Brain microvascular endothelial cell (primary cell): ENCODE results near the gene SLC26A11.
"Not testable (repeated sequence)": the region's sequence is repeated elsewhere in the genome, so short reads cannot be mapped to it uniquely, and the experiment has no call there.

Source experiments
- DNase-seq: peaks from one replicate; pipeline ENCODE4 v3.0.0-alpha.2; 2020
- H3K27ac ChIP-seq: fragments of 250-450 bp; sonication (Bioruptor Pico); 2 replicates; pipeline ENCODE4 v1.5.1; 2020; ENCODE audit warnings: mild to moderate bottlenecking, moderate library complexity
- H3K27me3 ChIP-seq: fragments of 250-450 bp; sonication (Bioruptor Pico); replicated peaks from 2 replicates; pipeline ENCODE4 v1.5.1; 2020; ENCODE audit warnings: mild to moderate bottlenecking
- H3K36me3 ChIP-seq: fragments of 250-450 bp; sonication (Bioruptor Pico); replicated peaks from 2 replicates; pipeline ENCODE4 v1.5.1; 2020; ENCODE audit warnings: mild to moderate bottlenecking
- H3K4me3 ChIP-seq: 2 replicates; pipeline ENCODE4 v1.5.1; 2011; ENCODE audit warnings: low read depth, mild to moderate bottlenecking, control low read depth, low read length, moderate library complexity
- CTCF ChIP-seq: IDR thresholded peaks from 2 replicates; pipeline ENCODE4 v1.5.1; 2011; ENCODE audit warnings: low read depth, mild to moderate bottlenecking, moderate library complexity, low read length, control low read depth, inconsistent platforms; ENCODE audit errors: missing control alignments
- in situ Hi-C: cut with HindIII; loops from 2 replicates; pipeline ENCODE4 v1.10.0; 2017; ENCODE audit warnings: low sequenced_read_pairs, low pct_ligation_motif_present

The SLC26A11 gene

GRCh38 chr17:80294653-80295052 is 74.4 kb downstream of the SLC26A11 start:
- Histone ChIP-seq H3K36me3 (peaks cover 61% of the 10 kb centered on the region), H3K27me3 (no peaks in the 10 kb centered on the region), H3K4me3 (no peak overlapping the region), H3K27ac (no peak overlapping the region)
- in situ Hi-C loops = no loop called here
- TF ChIP-seq CTCF = no peak
- no peak for DNase-seq

DNA sequence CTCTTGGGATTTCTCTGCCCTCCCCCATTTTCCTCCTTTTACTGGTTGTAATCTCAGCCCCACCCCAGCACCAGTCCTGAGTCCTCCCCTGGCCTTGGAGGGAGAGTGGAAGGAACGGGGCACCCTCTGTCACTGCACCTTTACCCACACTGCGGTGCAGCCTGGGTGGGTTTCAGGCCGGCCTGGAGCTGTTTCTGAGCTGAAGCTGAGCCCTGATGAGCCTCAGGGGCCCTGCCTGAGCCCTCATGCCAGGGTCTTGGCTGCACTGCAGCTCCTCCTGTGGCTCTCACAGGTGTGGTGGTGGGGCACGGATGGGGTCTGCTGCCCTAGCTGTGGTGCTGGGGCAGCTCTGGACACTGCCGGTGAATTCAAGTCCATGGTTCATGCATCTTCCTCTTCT is 74.9 kb downstream of the SLC26A11 start:
- no peak for DNase-seq
- H3K36me3 ChIP-seq = peaks cover 59% of the 10 kb centered on the region
- TF ChIP-seq CTCF = no peak
- no peaks in the 10 kb centered on the region for H3K27me3 ChIP-seq
- no peak overlapping the region for H3K27ac ChIP-seq
- in situ Hi-C loops = no loop called here
- no peak overlapping the region for H3K4me3 ChIP-seq

DNA sequence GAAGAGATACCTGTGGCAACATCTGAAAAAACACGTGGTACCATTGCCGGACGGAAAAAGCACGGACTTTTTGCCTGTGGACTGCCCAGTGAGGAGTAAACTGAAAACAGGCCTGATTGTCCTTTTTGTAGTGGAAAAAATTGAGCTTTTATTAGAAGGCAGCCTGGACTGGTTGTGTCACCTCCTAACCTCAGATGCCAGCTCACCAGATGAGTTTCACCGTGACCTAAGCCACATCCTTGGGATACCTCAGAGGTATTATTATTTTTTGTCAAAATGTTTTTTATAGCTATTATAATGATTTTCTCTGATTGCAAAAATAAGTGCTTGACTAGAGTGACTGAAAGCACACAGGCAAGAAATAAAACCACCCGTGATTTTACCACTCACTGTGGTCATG is 75.3 kb downstream of the SLC26A11 start:
- in situ Hi-C loops = no loop called here
- H3K27me3 ChIP-seq = no peaks in the 10 kb centered on the region
- DNase-seq = no peak
- peaks cover 61% of the 10 kb centered on the region for H3K36me3 ChIP-seq
- no peak for TF ChIP-seq CTCF
- no peak overlapping the region for H3K27ac ChIP-seq
- H3K4me3 ChIP-seq = no peak overlapping the region

GRCh38 chr17:80296221-80296620 is 76.0 kb downstream of the SLC26A11 start:
- no peak for TF ChIP-seq CTCF
- DNase-seq = no peak
- Histone ChIP-seq H3K27ac (no peak overlapping the region), H3K36me3 (peaks cover 65% of the 10 kb centered on the region), H3K4me3 (no peak overlapping the region), H3K27me3 (no peaks in the 10 kb centered on the region)
- in situ Hi-C loops = no loop called here

DNA sequence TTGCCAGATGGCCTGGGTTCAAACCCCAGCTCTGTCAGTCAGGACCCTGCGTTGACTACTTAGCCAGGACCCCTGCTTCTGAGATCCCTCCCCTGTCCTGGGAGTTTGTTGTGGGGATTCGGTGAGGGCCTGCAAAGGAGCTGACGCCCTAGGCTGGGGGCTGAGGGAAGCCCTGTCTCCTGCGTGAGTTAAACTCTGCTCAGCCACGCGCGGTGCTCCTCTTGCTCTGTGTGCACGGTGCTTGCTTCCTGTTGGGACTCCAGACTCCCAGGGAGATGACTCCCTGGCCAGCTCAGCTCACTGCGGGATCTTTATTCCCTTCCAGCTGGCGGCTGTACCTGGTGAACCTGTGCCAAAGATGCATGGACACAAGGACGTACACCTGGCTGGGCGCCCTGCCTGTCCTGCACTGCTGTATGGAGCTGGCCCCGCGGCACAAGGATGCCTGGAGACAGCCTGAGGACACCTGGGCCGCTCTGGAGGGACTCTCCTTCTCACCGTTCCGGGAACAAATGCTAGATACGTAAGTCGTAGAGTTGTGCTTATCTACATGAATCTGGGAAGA is 77.9 kb downstream of the SLC26A11 start:
- no peak overlapping the region for H3K4me3 ChIP-seq
- no peak for TF ChIP-seq CTCF
- in situ Hi-C loops = no loop called here
- H3K27me3 ChIP-seq = no peaks in the 10 kb centered on the region
- H3K27ac ChIP-seq = no peak overlapping the region
- no peak for DNase-seq
- H3K36me3 ChIP-seq = peaks cover 50% of the 10 kb centered on the region

DNA sequence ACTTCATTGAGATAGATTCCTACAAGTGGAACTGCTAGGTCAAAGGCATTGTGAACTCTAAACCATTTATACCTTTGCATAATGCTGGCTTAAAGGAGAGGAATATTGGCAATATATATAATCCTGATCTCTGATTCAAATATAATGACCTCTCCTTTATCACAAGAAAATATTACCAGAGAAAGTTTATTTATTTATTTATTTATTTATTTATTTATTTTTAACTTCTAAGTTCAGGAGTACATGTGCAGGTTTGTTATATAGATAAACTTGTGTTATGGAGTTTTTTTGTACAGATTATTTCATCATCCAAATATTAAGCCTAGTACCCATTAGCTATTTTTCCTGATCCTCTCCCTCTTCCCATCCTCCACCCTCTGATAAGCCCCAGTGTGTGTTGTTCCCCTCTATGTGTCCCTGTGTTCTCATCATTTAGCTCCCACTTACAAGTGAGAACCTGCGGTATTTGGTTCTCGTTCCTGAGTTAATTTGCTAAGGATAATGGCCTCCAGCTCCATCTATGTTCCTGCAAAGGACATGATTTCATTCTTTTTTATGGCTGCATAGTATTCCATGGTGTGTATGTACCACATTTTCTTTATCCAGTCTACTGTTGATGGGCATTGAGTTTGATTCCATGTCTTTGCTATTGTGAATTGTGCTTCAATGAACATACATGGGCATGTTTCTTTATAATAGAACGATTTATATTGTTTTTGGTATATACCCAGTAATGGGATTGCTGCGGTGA is 79.3 kb downstream of the SLC26A11 start:
- H3K4me3 ChIP-seq, H3K27ac ChIP-seq, in situ Hi-C loops, DNase-seq, H3K27me3 ChIP-seq: not testable (repeated sequence)
- peaks cover 51% of the 10 kb centered on the region for H3K36me3 ChIP-seq

GRCh38 chr17:80300756-80301155 is 80.5 kb downstream of the SLC26A11 start:
- in situ Hi-C loops, DNase-seq, H3K27me3 ChIP-seq, H3K27ac ChIP-seq, H3K4me3 ChIP-seq: not testable (repeated sequence)
- peaks cover 53% of the 10 kb centered on the region for H3K36me3 ChIP-seq
